ENCODE measurements around the gene SLC25A48. TPM values are rescaled to one million over a fixed set of nuclear protein-coding genes. Genes with fewer than 3 reads are reported as not detected.

The SLC25A48 gene
- polyA plus RNA-seq, 2 donors: 0.24 to 1.2 TPM

GRCh38 chr5:135867599-135867998 lies 33.1 kb downstream of the SLC25A48 start:
- Histone ChIP-seq H3K9me3 (ENCODE audit: control insufficient read depth in 2 of 2, insufficient read depth in 1 of 2, low read depth in 1 of 2, low read length in 1 of 2) (no peaks in the 10 kb centered on the region), H3K4me3 (ENCODE audit: low read depth in 1 of 2, low read length in 2 of 2) (no peak overlapping the region), H3K27ac (ENCODE audit: low read depth in 2 of 2, low read length in 1 of 2) (no peak overlapping the region), H3K27me3 (ENCODE audit: control insufficient read depth in 1 of 2, insufficient read depth in 2 of 2, low read length in 2 of 2) (no peaks in the 10 kb centered on the region), H3K36me3 (ENCODE audit: control insufficient read depth in 2 of 2, insufficient read depth in 2 of 2, low read length in 1 of 2) (no peaks in the 10 kb centered on the region), H3K4me1 (ENCODE audit: control insufficient read depth in 2 of 2, insufficient read depth in 2 of 2, low read length in 1 of 2) (no peaks in the 10 kb centered on the region)

- Histone ChIP-seq H3K27ac (ENCODE audit: low read depth in 2 of 2, low read length in 1 of 2) (no peak overlapping the region), H3K27me3 (ENCODE audit: control insufficient read depth in 1 of 2, insufficient read depth in 2 of 2, low read length in 2 of 2) (no peaks in the 10 kb centered on the region), H3K4me1 (ENCODE audit: control insufficient read depth in 2 of 2, insufficient read depth in 2 of 2, low read length in 1 of 2) (no peaks in the 10 kb centered on the region), H3K9me3 (ENCODE audit: control insufficient read depth in 2 of 2, insufficient read depth in 1 of 2, low read depth in 1 of 2, low read length in 1 of 2) (no peaks in the 10 kb centered on the region), H3K4me3 (ENCODE audit: low read depth in 1 of 2, low read length in 2 of 2) (no peak overlapping the region), H3K36me3 (ENCODE audit: control insufficient read depth in 2 of 2, insufficient read depth in 2 of 2, low read length in 1 of 2) (no peaks in the 10 kb centered on the region)
- WGBS, 2 donors: 55 to 65% methylated on average over 2 of the region's 2 CpGs
These were observed 34.2 kb downstream of the SLC25A48 start for GRCh38 chr5:135868681-135869080.

DNA sequence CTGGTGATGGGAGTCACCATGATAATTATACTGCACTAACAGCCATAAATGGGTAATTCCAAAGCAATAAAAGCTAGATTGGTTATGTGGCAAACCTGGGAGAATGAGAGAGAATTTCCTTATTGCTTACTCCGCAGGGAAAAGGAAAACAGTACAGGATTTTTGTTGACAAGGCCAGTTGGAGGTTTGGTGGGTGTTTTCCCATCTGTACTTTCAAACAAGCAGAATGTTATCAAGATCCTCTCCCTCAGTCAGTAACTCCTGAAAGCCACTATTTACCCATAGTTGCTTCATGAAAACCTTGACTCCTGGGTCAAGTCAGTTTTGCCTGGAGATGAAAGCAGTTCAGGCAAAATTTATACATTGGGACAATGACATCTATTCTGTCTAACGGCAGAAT lies 34.8 kb downstream of the SLC25A48 start:
- Histone ChIP-seq H3K4me1 (ENCODE audit: control insufficient read depth in 2 of 2, insufficient read depth in 2 of 2, low read length in 1 of 2) (no peaks in the 10 kb centered on the region), H3K27me3 (ENCODE audit: control insufficient read depth in 1 of 2, insufficient read depth in 2 of 2, low read length in 2 of 2) (no peaks in the 10 kb centered on the region), H3K36me3 (ENCODE audit: control insufficient read depth in 2 of 2, insufficient read depth in 2 of 2, low read length in 1 of 2) (no peaks in the 10 kb centered on the region), H3K27ac (ENCODE audit: low read depth in 2 of 2, low read length in 1 of 2) (no peak overlapping the region), H3K4me3 (ENCODE audit: low read depth in 1 of 2, low read length in 2 of 2) (no peak overlapping the region), H3K9me3 (ENCODE audit: control insufficient read depth in 2 of 2, insufficient read depth in 1 of 2, low read depth in 1 of 2, low read length in 1 of 2) (no peaks in the 10 kb centered on the region)
- WGBS, 2 donors: 87 to 90% methylated on average over 2 of the region's 2 CpGs

DNA sequence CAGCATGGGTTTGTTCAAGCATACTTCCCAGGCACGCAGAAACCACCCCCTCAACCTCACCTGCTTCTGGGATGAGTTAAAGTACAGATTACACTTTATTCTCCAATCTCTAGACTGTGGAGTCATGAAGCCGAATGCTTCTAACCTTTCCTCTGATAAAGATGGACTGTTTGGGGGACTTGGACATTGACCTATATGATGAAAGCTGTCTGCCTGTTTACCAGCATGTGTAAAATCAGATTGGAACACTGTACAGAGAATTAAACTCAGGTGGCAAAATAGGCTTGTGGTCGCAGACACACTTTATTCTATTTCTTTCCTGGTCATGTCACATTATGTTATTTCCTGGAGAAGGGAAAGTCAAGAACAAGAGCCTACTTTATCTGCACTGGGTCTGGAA lies 35.5 kb downstream of the SLC25A48 start:
- H3K9me3 ChIP-seq (ENCODE audit: control insufficient read depth in 2 of 2, insufficient read depth in 1 of 2, low read depth in 1 of 2, low read length in 1 of 2): no peaks in the 10 kb centered on the region
- 57 to 63% methylated on average over 3 of the region's 3 CpGs for WGBS, 2 donors
- no peak overlapping the region for H3K27ac ChIP-seq (ENCODE audit: low read depth in 2 of 2, low read length in 1 of 2)
- H3K27me3 ChIP-seq (ENCODE audit: control insufficient read depth in 1 of 2, insufficient read depth in 2 of 2, low read length in 2 of 2): no peaks in the 10 kb centered on the region
- no peak overlapping the region for H3K4me3 ChIP-seq (ENCODE audit: low read depth in 1 of 2, low read length in 2 of 2)
- no peaks in the 10 kb centered on the region for H3K4me1 ChIP-seq (ENCODE audit: control insufficient read depth in 2 of 2, insufficient read depth in 2 of 2, low read length in 1 of 2)
- no peaks in the 10 kb centered on the region for H3K36me3 ChIP-seq (ENCODE audit: control insufficient read depth in 2 of 2, insufficient read depth in 2 of 2, low read length in 1 of 2)

GRCh38 chr5:135871268-135871915 lies 36.9 kb downstream of the SLC25A48 start:
- WGBS, 2 donors: 78 to 79% methylated on average over 11 of the region's 11 CpGs
- no peaks in the 10 kb centered on the region for H3K4me1 ChIP-seq (ENCODE audit: control insufficient read depth in 2 of 2, insufficient read depth in 2 of 2, low read length in 1 of 2)

GRCh38 chr5:135873831-135874230 lies 39.4 kb downstream of the SLC25A48 start:
- Histone ChIP-seq H3K36me3 (ENCODE audit: control insufficient read depth in 2 of 2, insufficient read depth in 2 of 2, low read length in 1 of 2) (no peaks in the 10 kb centered on the region), H3K27ac (ENCODE audit: low read depth in 2 of 2, low read length in 1 of 2) (no peak overlapping the region), H3K4me3 (ENCODE audit: low read depth in 1 of 2, low read length in 2 of 2) (no peak overlapping the region), H3K4me1 (ENCODE audit: control insufficient read depth in 2 of 2, insufficient read depth in 2 of 2, low read length in 1 of 2) (no peaks in the 10 kb centered on the region), H3K27me3 (ENCODE audit: control insufficient read depth in 1 of 2, insufficient read depth in 2 of 2, low read length in 2 of 2) (no peaks in the 10 kb centered on the region), H3K9me3 (ENCODE audit: control insufficient read depth in 2 of 2, insufficient read depth in 1 of 2, low read depth in 1 of 2, low read length in 1 of 2) (no peaks in the 10 kb centered on the region)
- whole genome bisulfite sequencing, 2 donors: 82 to 84% methylated on average over 5 of the region's 5 CpGs

More at GRCh38 chr5:135871268-135871915, 36.9 kb downstream of the SLC25A48 start:
- H3K4me3 ChIP-seq (ENCODE audit: low read depth in 1 of 2, low read length in 2 of 2): no peak overlapping the region
- H3K9me3 ChIP-seq (ENCODE audit: control insufficient read depth in 2 of 2, insufficient read depth in 1 of 2, low read depth in 1 of 2, low read length in 1 of 2): no peaks in the 10 kb centered on the region
- no peaks in the 10 kb centered on the region for H3K27me3 ChIP-seq (ENCODE audit: control insufficient read depth in 1 of 2, insufficient read depth in 2 of 2, low read length in 2 of 2)
- H3K27ac ChIP-seq (ENCODE audit: low read depth in 2 of 2, low read length in 1 of 2): no peak overlapping the region
- no peaks in the 10 kb centered on the region for H3K36me3 ChIP-seq (ENCODE audit: control insufficient read depth in 2 of 2, insufficient read depth in 2 of 2, low read length in 1 of 2)

DNA sequence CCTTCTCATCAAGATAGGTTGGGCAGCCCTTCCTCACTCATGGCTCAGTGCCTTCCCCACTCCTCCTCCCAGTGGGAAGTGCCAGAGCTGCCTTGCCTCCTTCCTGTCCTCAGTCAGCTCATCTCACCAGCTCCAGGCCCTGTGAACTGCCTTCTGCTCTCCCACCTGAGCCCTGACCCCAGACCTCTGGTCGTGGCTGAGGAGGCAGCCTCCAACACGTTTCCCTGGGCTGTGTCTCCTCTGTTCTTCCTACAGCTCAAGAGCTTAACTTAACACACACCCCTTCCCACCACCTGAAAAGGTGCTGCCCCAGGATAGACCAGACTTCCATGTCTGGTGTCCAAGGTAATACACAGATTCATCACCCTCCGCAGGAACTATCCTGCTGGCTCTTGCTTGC lies 40.0 kb downstream of the SLC25A48 start:
- 68 to 72% methylated on average over 3 of the region's 3 CpGs for WGBS, 2 donors
- Histone ChIP-seq H3K36me3 (ENCODE audit: control insufficient read depth in 2 of 2, insufficient read depth in 2 of 2, low read length in 1 of 2) (no peaks in the 10 kb centered on the region), H3K4me3 (ENCODE audit: low read depth in 1 of 2, low read length in 2 of 2) (no peak overlapping the region), H3K27me3 (ENCODE audit: control insufficient read depth in 1 of 2, insufficient read depth in 2 of 2, low read length in 2 of 2) (no peaks in the 10 kb centered on the region), H3K4me1 (ENCODE audit: control insufficient read depth in 2 of 2, insufficient read depth in 2 of 2, low read length in 1 of 2) (no peaks in the 10 kb centered on the region), H3K27ac (ENCODE audit: low read depth in 2 of 2, low read length in 1 of 2) (no peak overlapping the region), H3K9me3 (ENCODE audit: control insufficient read depth in 2 of 2, insufficient read depth in 1 of 2, low read depth in 1 of 2, low read length in 1 of 2) (no peaks in the 10 kb centered on the region)

DNA sequence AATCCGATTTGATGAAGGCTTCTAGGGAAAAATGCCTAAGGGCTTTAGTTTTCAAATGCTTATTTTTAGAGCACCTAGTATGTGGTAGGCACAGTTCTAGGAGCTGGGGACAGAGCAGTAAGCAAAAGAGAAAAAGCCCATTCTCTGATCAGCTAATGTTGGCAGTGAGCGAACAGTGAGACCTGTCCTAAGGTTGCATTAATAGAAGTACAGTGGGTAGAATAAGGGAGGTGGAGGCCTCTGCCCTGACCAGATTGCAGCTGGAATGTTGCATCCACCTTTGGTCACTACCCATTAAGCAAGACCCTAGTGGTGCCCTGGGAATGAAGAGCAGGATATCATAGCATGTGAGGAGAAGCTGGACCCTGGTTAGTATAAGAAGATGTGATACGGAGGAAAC lies 41.1 kb downstream of the SLC25A48 start:
- no peaks in the 10 kb centered on the region for H3K4me1 ChIP-seq (ENCODE audit: control insufficient read depth in 2 of 2, insufficient read depth in 2 of 2, low read length in 1 of 2)
- whole genome bisulfite sequencing, 2 donors: 87 to 92% methylated on average over 3 of the region's 3 CpGs
- H3K9me3 ChIP-seq (ENCODE audit: control insufficient read depth in 2 of 2, insufficient read depth in 1 of 2, low read depth in 1 of 2, low read length in 1 of 2): no peaks in the 10 kb centered on the region
- H3K4me3 ChIP-seq (ENCODE audit: low read depth in 1 of 2, low read length in 2 of 2): no peak overlapping the region
- H3K27ac ChIP-seq (ENCODE audit: low read depth in 2 of 2, low read length in 1 of 2): no peak overlapping the region
- no peaks in the 10 kb centered on the region for H3K36me3 ChIP-seq (ENCODE audit: control insufficient read depth in 2 of 2, insufficient read depth in 2 of 2, low read length in 1 of 2)
- H3K27me3 ChIP-seq (ENCODE audit: control insufficient read depth in 1 of 2, insufficient read depth in 2 of 2, low read length in 2 of 2): no peaks in the 10 kb centered on the region

DNA sequence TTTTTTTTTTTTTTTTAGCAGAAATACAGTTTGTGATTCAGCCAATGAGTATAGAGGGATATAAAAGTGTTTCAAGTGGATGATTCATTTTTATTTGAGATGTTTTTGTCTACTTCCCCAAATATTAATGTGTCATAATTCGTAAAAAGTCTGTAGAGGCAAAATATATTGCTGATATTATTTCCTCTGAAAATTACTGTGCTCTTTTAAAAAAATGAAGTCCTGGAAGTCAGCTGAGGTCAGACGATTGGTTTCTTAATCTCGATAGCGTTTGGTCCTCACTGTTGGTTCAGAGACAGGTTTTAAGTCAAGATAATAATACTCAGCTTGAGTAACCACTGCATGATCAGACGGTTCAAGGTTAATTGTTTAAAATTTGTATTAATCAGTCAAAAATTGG lies 41.7 kb downstream of the SLC25A48 start:
- no peaks in the 10 kb centered on the region for H3K27me3 ChIP-seq (ENCODE audit: control insufficient read depth in 1 of 2, insufficient read depth in 2 of 2, low read length in 2 of 2)
- no peaks in the 10 kb centered on the region for H3K9me3 ChIP-seq (ENCODE audit: control insufficient read depth in 2 of 2, insufficient read depth in 1 of 2, low read depth in 1 of 2, low read length in 1 of 2)
- no peaks in the 10 kb centered on the region for H3K36me3 ChIP-seq (ENCODE audit: control insufficient read depth in 2 of 2, insufficient read depth in 2 of 2, low read length in 1 of 2)
- no peak overlapping the region for H3K27ac ChIP-seq (ENCODE audit: low read depth in 2 of 2, low read length in 1 of 2)
- no peaks in the 10 kb centered on the region for H3K4me1 ChIP-seq (ENCODE audit: control insufficient read depth in 2 of 2, insufficient read depth in 2 of 2, low read length in 1 of 2)
- H3K4me3 ChIP-seq (ENCODE audit: low read depth in 1 of 2, low read length in 2 of 2): no peak overlapping the region
- WGBS, 2 donors: 71 to 73% methylated on average over 5 of the region's 5 CpGs

DNA sequence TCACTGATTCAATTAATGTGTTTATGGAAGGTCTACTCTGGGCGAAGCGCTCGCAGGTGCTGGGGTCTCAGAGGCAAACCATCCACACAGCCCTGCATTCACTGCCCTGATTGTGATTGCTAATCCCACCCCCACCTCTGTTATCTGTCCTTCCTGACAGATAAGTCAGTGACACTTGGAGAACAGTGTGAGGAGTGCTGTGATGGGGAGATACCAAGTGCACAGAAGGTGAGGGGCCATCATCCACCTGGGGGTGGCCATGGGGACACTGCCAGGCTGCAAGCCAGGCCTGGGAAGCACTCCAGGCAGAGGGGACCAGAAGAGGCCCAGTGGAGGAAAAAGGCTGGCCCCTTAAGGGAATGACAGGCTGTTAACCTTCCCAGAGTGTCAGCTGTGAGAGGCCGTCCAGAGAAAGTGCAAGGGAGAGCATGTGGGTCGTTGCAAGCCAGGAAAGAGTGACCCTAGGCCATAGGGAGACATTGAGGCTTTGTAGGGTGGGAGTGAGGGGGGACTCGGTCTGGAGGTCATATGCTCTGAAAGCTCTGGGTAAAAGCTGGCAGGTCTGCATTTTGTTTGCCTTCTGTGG lies 43.2 kb downstream of the SLC25A48 start:
- Histone ChIP-seq H3K36me3 (ENCODE audit: control insufficient read depth in 2 of 2, insufficient read depth in 2 of 2, low read length in 1 of 2) (no peaks in the 10 kb centered on the region), H3K27ac (ENCODE audit: low read depth in 2 of 2, low read length in 1 of 2) (no peak overlapping the region), H3K27me3 (ENCODE audit: control insufficient read depth in 1 of 2, insufficient read depth in 2 of 2, low read length in 2 of 2) (no peaks in the 10 kb centered on the region), H3K9me3 (ENCODE audit: control insufficient read depth in 2 of 2, insufficient read depth in 1 of 2, low read depth in 1 of 2, low read length in 1 of 2) (no peaks in the 10 kb centered on the region), H3K4me3 (ENCODE audit: low read depth in 1 of 2, low read length in 2 of 2) (no peak overlapping the region), H3K4me1 (ENCODE audit: control insufficient read depth in 2 of 2, insufficient read depth in 2 of 2, low read length in 1 of 2) (no peaks in the 10 kb centered on the region)
- WGBS, 2 donors: 73 to 77% methylated on average over 6 of the region's 6 CpGs
